Transverse colon (tissue), 3 donors: ENCODE data around the gene NFAT5.

ENCODE experiments used
- EP300 ChIP-seq: sonication (generic); formaldehyde crosslinking; IDR thresholded peaks from one replicate; pipeline ENCODE4 v1.6.1; 2017; ENCODE audit warnings: antibody characterized with exemption, low read depth
- POLR2AphosphoS5 ChIP-seq, 3 donors: sonication (generic); formaldehyde crosslinking; IDR thresholded peaks; one replicate each; pipeline ENCODE4 v1.6.1; 2016; ENCODE audit warnings: antibody characterized with exemption in 3 of 3

GRCh38 chr16:69651217-69651616 is 85.5 kb downstream of the NFAT5 start:
- TF ChIP-seq POLR2AphosphoS5 (IDR thresholded peaks at IDR 0.05) (no peak), EP300 (no peak)
